Kidney (tissue), 14 donors: ENCODE measurements around the gene ZNF423. TPM values are rescaled to one million over a fixed set of nuclear protein-coding genes. Genes with fewer than 3 reads are reported as not detected.

Experiments used
- DNase-seq, 5 donors: peaks; one replicate each; pipeline ENCODE4 v3.0.0-alpha.2; 2013 to 2020
- FAIRE-seq: peaks from 2 replicates; lab custom pipeline; 2012; peaks lifted over from hg19 to GRCh38; lab: Jason Lieb, UNC
- H3K27ac ChIP-seq, 2 donors: one replicate each; pipeline ENCODE4 v1.7.0; 2013; ENCODE audit warnings: low read depth in 2 of 2, low read length in 2 of 2, inconsistent platforms in 1 of 2
- H3K27me3 ChIP-seq: one replicate; pipeline ENCODE4 v1.7.1; 2013; ENCODE audit warnings: low read length, inconsistent platforms; ENCODE audit not compliant: control insufficient read depth, insufficient read depth
- H3K36me3 ChIP-seq, 3 donors: one replicate each; pipeline versions ENCODE4 v1.7.0 to v1.7.1; 2013; ENCODE audit warnings: low read length in 3 of 3, control low read depth in 1 of 3, inconsistent platforms in 1 of 3; ENCODE audit not compliant: insufficient read depth in 3 of 3, control insufficient read depth in 2 of 3
- H3K4me1 ChIP-seq, 3 donors: one replicate each; pipeline versions ENCODE4 v1.7.0 to v1.7.1; 2013; ENCODE audit warnings: low read length in 3 of 3, inconsistent platforms in 1 of 3, low read depth in 1 of 3; ENCODE audit not compliant: control insufficient read depth in 2 of 3, insufficient read depth in 2 of 3
- H3K4me3 ChIP-seq, 3 donors: one replicate each; pipeline versions ENCODE4 v1.7.0 to v1.8.1; 2013; ENCODE audit warnings: low read length in 3 of 3, control low read depth in 1 of 3, inconsistent platforms in 1 of 3
- H3K9ac ChIP-seq, 3 donors: one replicate each; pipeline versions ENCODE4 v1.7.0 to v1.7.1; 2013; ENCODE audit warnings: low read length in 3 of 3, control low read depth in 1 of 3, inconsistent platforms in 1 of 3
- H3K9me3 ChIP-seq, 3 donors: one replicate each; pipeline versions ENCODE4 v1.7.0 to v1.7.1; 2013; ENCODE audit warnings: low read length in 3 of 3, control low read depth in 1 of 3, inconsistent platforms in 1 of 3; ENCODE audit not compliant: control insufficient read depth in 2 of 3, insufficient read depth in 1 of 3
- CTCF ChIP-seq: IDR thresholded peaks from 3 replicates; pipeline ENCODE4 v1.5.1; 2012; ENCODE audit warnings: mild to moderate bottlenecking, moderate library complexity, borderline replicate concordance; ENCODE audit not compliant: insufficient read depth; ENCODE audit errors: extremely low read depth
- intact Hi-C: fragments of 100-400 bp; cut with DNase I; formaldehyde crosslinking; loops from one replicate; pipeline ENCODE4 v1.11.1; 2022
- polyA plus RNA-seq: library from polyadenylated mRNA; stranded (reverse); fragments of 350-450 nt; fragmentation: Illumina TruSeq; extraction: RNeasy Lipid Tissue Mini Kit (QIAGEN cat#74804); gene quantifications from one replicate; pipeline ENCODE4 v1.2.3, GENCODE V29; 2014; ENCODE audit warnings: low read depth, low replicate concordance; ENCODE audit not compliant: insufficient read depth
- total RNA-seq: library from RNA; stranded (reverse); fragmentation: NEBNext Ultra II Directional; extraction: Animal tissue kit (Norgen Biotek cat#: 25700); gene quantifications from one replicate; pipeline ENCODE4 v1.2.1, GENCODE V29; 2021
- donor health status: control.
- donor health status: control.
- donor health status: control.
- donor health status: control.
- donor health status: control.
- donor health status: DM: yes; HTN: yes; CAD: no.
- donor health status: Normal renal cell carcinoma (clear cell type).

The ZNF423 gene
- total and polyA plus RNA-seq, 2 donors from 2014 or later: 2.0 to 8.4 TPM

- Histone ChIP-seq H3K9me3 (no peaks in the 10 kb centered on the region), H3K9ac (no peak overlapping the region), H3K4me1 (peaks cover 0 to 20% (median 0%) of the 10 kb centered on the region in 3 donors), H3K4me3 (no peak overlapping the region), H3K27me3 (no peaks in the 10 kb centered on the region), H3K36me3 (no peaks in the 10 kb centered on the region), H3K27ac (no peak overlapping the region)
- intact Hi-C loops: no loop called here
- DNase-seq: peak in 3 of 5 donors; percentile 16 to 80 (median 44)
- TF ChIP-seq CTCF: no peak
- FAIRE-seq: no peak
Observed at GRCh38 chr16:49837688-49838410, 18.1 kb downstream of the ZNF423 start.

DNA sequence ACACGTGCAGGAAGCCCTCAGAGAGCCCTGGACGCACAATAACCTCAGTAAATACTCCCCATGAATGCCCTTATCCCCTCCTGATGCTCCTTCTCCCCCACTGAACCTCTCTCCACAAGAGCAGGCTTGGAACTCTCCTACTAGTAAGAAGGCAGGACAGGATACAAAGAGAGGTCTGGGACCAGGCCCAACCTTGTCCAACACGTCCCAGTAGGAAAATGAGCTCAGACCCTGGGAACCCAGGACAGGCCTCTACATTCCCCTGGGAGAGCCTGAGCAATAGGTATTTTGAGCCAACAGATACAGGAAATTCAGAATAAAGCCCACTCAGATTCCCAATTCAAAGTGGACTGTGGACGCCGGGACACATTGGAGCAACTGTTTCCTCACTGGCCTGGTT lies 19.2 kb downstream of the ZNF423 start:
- intact Hi-C loops: no loop called here
- H3K4me3 ChIP-seq: no peak overlapping the region
- no peak overlapping the region for H3K9ac ChIP-seq
- FAIRE-seq (no peak), DNase-seq (no peak)
- H3K27me3 ChIP-seq: no peaks in the 10 kb centered on the region
- TF ChIP-seq CTCF: no peak
- no peaks in the 10 kb centered on the region for H3K36me3 ChIP-seq
- peaks cover 0 to 20% (median 0%) of the 10 kb centered on the region in 3 donors for H3K4me1 ChIP-seq
- no peaks in the 10 kb centered on the region for H3K9me3 ChIP-seq
- H3K27ac ChIP-seq: no peak overlapping the region

GRCh38 chr16:49836218-49836617 lies 19.7 kb downstream of the ZNF423 start:
- Histone ChIP-seq H3K9me3 (no peaks in the 10 kb centered on the region), H3K4me3 (no peak overlapping the region), H3K4me1 (peaks cover 0 to 20% (median 0%) of the 10 kb centered on the region in 3 donors), H3K27me3 (no peaks in the 10 kb centered on the region), H3K9ac (no peak overlapping the region), H3K36me3 (no peaks in the 10 kb centered on the region), H3K27ac (no peak overlapping the region)
- intact Hi-C loops: no loop called here
- TF ChIP-seq CTCF: no peak
- FAIRE-seq (no peak), DNase-seq (peak in 2 of 5 donors; percentile 22 to 73)
